Activated naive CD4-positive, alpha-beta T cell treated with anti-CD3 and anti-CD28 coated beads for 36 hours (primary cell): ENCODE measurements around the gene DLG2. TPM values are rescaled to one million over a fixed set of nuclear protein-coding genes. Genes with fewer than 3 reads are reported as not detected.
A peak's percentile ranks its signal among the peaks of the same experiment; 100 is the strongest.
"Not testable (repeated sequence)": the region's sequence is repeated elsewhere in the genome, so short reads cannot be mapped to it uniquely, and the experiment has no call there.

Experiments
- CTCF ChIA-PET: fragments of 350-600 bp; sonication (Branson Sonifier 250); formaldehyde crosslinking; loops from one replicate; lab custom pipeline; 2021; ENCODE audit warnings: antibody characterized with exemption; lab: Charles Lee
- DNase-seq: peaks from one replicate; pipeline ENCODE4 v3.0.0-alpha.2; 2020
- H3K27ac Mint-ChIP-seq: one replicate; pipeline ENCODE4 v1.8.0; 2021; ENCODE audit warnings: mild to moderate bottlenecking, mixed read lengths
- H3K27me3 Mint-ChIP-seq: one replicate; pipeline ENCODE4 v1.8.0; 2021; ENCODE audit warnings: low read depth, mixed read lengths
- H3K36me3 Mint-ChIP-seq: one replicate; pipeline ENCODE4 v1.8.0; 2021; ENCODE audit warnings: low read depth, mixed read lengths
- H3K4me1 Mint-ChIP-seq: one replicate; pipeline ENCODE4 v1.8.0; 2021; ENCODE audit warnings: low read depth, mixed read lengths
- H3K4me3 Mint-ChIP-seq: one replicate; pipeline ENCODE4 v1.8.0; 2021; ENCODE audit warnings: mild to moderate bottlenecking, moderate library complexity, mixed read lengths
- H3K9me3 Mint-ChIP-seq: one replicate; pipeline ENCODE4 v1.8.0; 2021; ENCODE audit warnings: mixed read lengths
- intact Hi-C: fragments of 100-400 bp; cut with micrococcal nuclease; formaldehyde crosslinking; loops from one replicate; pipeline ENCODE4 v1.15.1; 2023
- total RNA-seq, 2 experiments: library from RNA; stranded (reverse); gene quantifications; one replicate each; pipeline ENCODE4 v1.2.3, GENCODE V29; 2021

Gene DLG2
- total RNA-seq, 2 experiments from 2014 or later = 3.3 to 4.6 TPM

GRCh38 chr11:85661972-85662664, 35.0 kb upstream of the DLG2 start:
- Mint-ChIP-seq H3K27ac (no peak overlapping the region), H3K36me3 (peaks cover 49% of the 10 kb centered on the region), H3K27me3 (no peaks in the 10 kb centered on the region), H3K4me1 (peaks cover 41% of the 10 kb centered on the region), H3K9me3 (no peaks in the 10 kb centered on the region), H3K4me3 (peak overlapping the region; percentile 67)
- intact Hi-C loops = loop anchor here (1.0 kb wide), 1 partner anchor 9 kb away; no protein-coding TSS in a partner anchor
- DNase-seq = no peak
- CTCF ChIA-PET = interaction anchor here (0.6 kb wide), 1 partner anchor 15 kb away, joined by 3 read pairs; no protein-coding TSS in a partner anchor

- no peak overlapping the region for H3K4me3 Mint-ChIP-seq
- H3K9me3 Mint-ChIP-seq = no peaks in the 10 kb centered on the region
- H3K4me1 Mint-ChIP-seq = peaks cover 46% of the 10 kb centered on the region
- no peak overlapping the region for H3K27ac Mint-ChIP-seq
- intact Hi-C loops = no loop called here
- CTCF ChIA-PET = interaction anchor here (1.2 kb wide), 1 partner anchor 9 kb away, joined by 4 read pairs; no protein-coding TSS in a partner anchor
- H3K36me3 Mint-ChIP-seq = peaks cover 41% of the 10 kb centered on the region
- no peak for DNase-seq
- H3K27me3 Mint-ChIP-seq = no peaks in the 10 kb centered on the region
Observed at GRCh38 chr11:85658180-85658579, 31.0 kb upstream of the DLG2 start.

- CTCF ChIA-PET = interaction anchor here (2.4 kb wide), 1 partner anchor 9 kb away, joined by 9 read pairs; the partner anchor contains the start of gene TMEM126A
- no peak overlapping the region for H3K4me3 Mint-ChIP-seq
- peaks cover 32% of the 10 kb centered on the region for H3K36me3 Mint-ChIP-seq
- H3K9me3 Mint-ChIP-seq = no peaks in the 10 kb centered on the region
- H3K27me3 Mint-ChIP-seq = no peaks in the 10 kb centered on the region
- peaks cover 52% of the 10 kb centered on the region for H3K4me1 Mint-ChIP-seq
- peak overlapping the region; percentile 13 for H3K27ac Mint-ChIP-seq
- DNase-seq = no peak
- intact Hi-C loops = loop anchor here (1.0 kb wide), 1 partner anchor 8 kb away; no protein-coding TSS in a partner anchor
Observed at GRCh38 chr11:85656777-85657176, 29.6 kb upstream of the DLG2 start.

GRCh38 chr11:85654343-85654742, 27.2 kb upstream of the DLG2 start:
- H3K27me3 Mint-ChIP-seq, H3K27ac Mint-ChIP-seq, DNase-seq, intact Hi-C loops, H3K9me3 Mint-ChIP-seq, H3K4me3 Mint-ChIP-seq, CTCF ChIA-PET: not testable (repeated sequence)
- Mint-ChIP-seq H3K4me1 (peaks cover 40% of the 10 kb centered on the region), H3K36me3 (peaks cover 12% of the 10 kb centered on the region)

GRCh38 chr11:85652786-85653447, 25.8 kb upstream of the DLG2 start:
- peaks cover 40% of the 10 kb centered on the region for H3K4me1 Mint-ChIP-seq
- no peaks in the 10 kb centered on the region for H3K27me3 Mint-ChIP-seq
- CTCF ChIA-PET = interaction anchor here (0.7 kb wide), 1 partner anchor 11 kb away, joined by 3 read pairs; no protein-coding TSS in a partner anchor

GRCh38 chr11:85651118-85651517, 24.0 kb upstream of the DLG2 start:
- H3K27me3 Mint-ChIP-seq = no peaks in the 10 kb centered on the region
- no peaks in the 10 kb centered on the region for H3K9me3 Mint-ChIP-seq
- no peak overlapping the region for H3K4me3 Mint-ChIP-seq
- intact Hi-C loops = no loop called here
- H3K36me3 Mint-ChIP-seq = peaks cover 4% of the 10 kb centered on the region
- H3K4me1 Mint-ChIP-seq = peaks cover 37% of the 10 kb centered on the region
- peak overlapping the region; percentile 81 for H3K27ac Mint-ChIP-seq
- CTCF ChIA-PET = interaction anchor here (0.6 kb wide), 1 partner anchor 8 kb away, joined by 3 read pairs; no protein-coding TSS in a partner anchor
- DNase-seq = no peak

More at GRCh38 chr11:85652786-85653447, 25.8 kb upstream of the DLG2 start:
- no peak for DNase-seq
- peaks cover 7% of the 10 kb centered on the region for H3K36me3 Mint-ChIP-seq
- H3K4me3 Mint-ChIP-seq = no peak overlapping the region
- intact Hi-C loops = loop anchor here (1.0 kb wide), 1 partner anchor 9 kb away; no protein-coding TSS in a partner anchor
- H3K9me3 Mint-ChIP-seq = no peaks in the 10 kb centered on the region
- peak overlapping the region; percentile 9 for H3K27ac Mint-ChIP-seq

GRCh38 chr11:85647604-85648299, 20.6 kb upstream of the DLG2 start, which contains the start of gene TMEM126A:
Gene TMEM126A (plus strand): TSS chr11:85647967. CDS start chr11:85650256, 2,289 bp downstream.
- CTCF ChIA-PET = interaction anchor here (0.5 to 2.2 kb wide), 10 partner anchors 9 to 686 kb away, joined by 3 to 9 read pairs (median 3); no protein-coding TSS in a partner anchor
- Mint-ChIP-seq H3K36me3 (peaks cover 2% of the 10 kb centered on the region), H3K27me3 (peaks cover 6% of the 10 kb centered on the region), H3K4me3 (peak within 1 kb of the TSS; percentile 90), H3K27ac (peak within 1 kb of the TSS; percentile 96), H3K9me3 (no peaks in the 10 kb centered on the region), H3K4me1 (peaks cover 29% of the 10 kb centered on the region)
- DNase-seq = peak; percentile 96
- intact Hi-C loops = loop anchor here (1.0 to 5.0 kb wide), 5 partner anchors 9 to 420 kb away; partner anchors contain the start of genes PICALM and TMEM126B

GRCh38 chr11:85647078-85647477, 19.9 kb upstream of the DLG2 start:
- Mint-ChIP-seq H3K27me3 (peaks cover 6% of the 10 kb centered on the region), H3K27ac (peak overlapping the region; percentile 96), H3K4me1 (peaks cover 26% of the 10 kb centered on the region), H3K9me3 (no peaks in the 10 kb centered on the region), H3K4me3 (peak overlapping the region; percentile 90), H3K36me3 (peaks cover 2% of the 10 kb centered on the region)
- CTCF ChIA-PET = interaction anchor here (0.6 to 1.7 kb wide), 6 partner anchors 10 to 56 kb away, joined by 3 to 9 read pairs (median 4); no protein-coding TSS in a partner anchor
- DNase-seq = no peak
- intact Hi-C loops = loop anchor here (1.0 to 5.0 kb wide), 4 partner anchors 17 to 420 kb away; partner anchors contain the start of genes PICALM and TMEM126B

GRCh38 chr11:85643191-85643614, 16.1 kb upstream of the DLG2 start:
- Mint-ChIP-seq H3K27ac (no peak overlapping the region), H3K9me3 (no peaks in the 10 kb centered on the region)

GRCh38 chr11:85634747-85635146, 7.6 kb upstream of the DLG2 start:
- Mint-ChIP-seq H3K9me3 (no peaks in the 10 kb centered on the region), H3K4me1 (peaks cover 11% of the 10 kb centered on the region), H3K27ac (no peak overlapping the region), H3K4me3 (no peak overlapping the region), H3K27me3 (no peaks in the 10 kb centered on the region), H3K36me3 (peaks cover 30% of the 10 kb centered on the region)
- intact Hi-C loops = no loop called here
- CTCF ChIA-PET = no interaction called here
- no peak for DNase-seq

More at GRCh38 chr11:85643191-85643614, 16.1 kb upstream of the DLG2 start:
- intact Hi-C loops = no loop called here
- DNase-seq = no peak
- peaks cover 6% of the 10 kb centered on the region for H3K27me3 Mint-ChIP-seq
- no peak overlapping the region for H3K4me3 Mint-ChIP-seq
- H3K36me3 Mint-ChIP-seq = peaks cover 6% of the 10 kb centered on the region
- H3K4me1 Mint-ChIP-seq = peaks cover 5% of the 10 kb centered on the region
- CTCF ChIA-PET = no interaction called here

- Mint-ChIP-seq H3K4me3 (peak overlapping the region; percentile 99), H3K27ac (peak overlapping the region; percentile 96), H3K27me3 (no peaks in the 10 kb centered on the region), H3K36me3 (peaks cover 17% of the 10 kb centered on the region), H3K9me3 (no peaks in the 10 kb centered on the region), H3K4me1 (peaks cover 33% of the 10 kb centered on the region)
- CTCF ChIA-PET = interaction anchor here (0.9 kb wide), 1 partner anchor 11 kb away, joined by 4 read pairs; no protein-coding TSS in a partner anchor
- DNase-seq = peak; percentile 50
- intact Hi-C loops = loop anchor here (1.0 to 10.0 kb wide), 15 partner anchors 18 to 1406 kb away; partner anchors contain the start of genes HIKESHI, PICALM, TMEM126A and TMEM135
Observed at GRCh38 chr11:85628771-85629341, 1.7 kb upstream of the DLG2 start.
